OCI-LY3 (cell line): Measurements from ENCODE around the gene LRP5.

Source experiments
- CTCF ChIP-seq: fragments of 200-600, 300-600 bp; sonication (generic); IDR thresholded peaks from 2 replicates; pipeline ENCODE4 v1.5.1; 2014; ENCODE audit warnings: antibody characterized with exemption, low read length, low read depth
- EZH2phosphoT487 ChIP-seq: fragments of 200-600 bp; shearing (Covaris generic); IDR thresholded peaks from 2 replicates; pipeline ENCODE4 v1.6.1; 2018; ENCODE audit warnings: antibody characterized with exemption, mixed run types, low read depth

- no peak for TF ChIP-seq CTCF
- TF ChIP-seq EZH2phosphoT487 = no peak
Measured at GRCh38 chr11:68429661-68430060, 117.3 kb downstream of the LRP5 start.
